HL-60 (cell line): ENCODE measurements around the gene SDS.

Experiments
- DNase-seq, 2 experiments: peaks; one replicate each; pipeline ENCODE4 v3.0.0-alpha.2; 2010 to 2020; ENCODE audit warnings: low read depth in 1 of 2, low spot score in 1 of 2
- H3K27ac ChIP-seq: fragments of 250-450 bp; sonication (Bioruptor Pico); replicated peaks from 2 replicates; pipeline ENCODE4 v1.5.1; 2020; ENCODE audit warnings: mild to moderate bottlenecking, moderate library complexity
- H3K27me3 ChIP-seq: fragments of 250-450 bp; sonication (Bioruptor Pico); 2 replicates; pipeline ENCODE4 v1.5.1; 2021; ENCODE audit warnings: mild to moderate bottlenecking, moderate library complexity; ENCODE audit not compliant: insufficient read depth, poor library complexity, severe bottlenecking
- H3K4me3 ChIP-seq: replicated peaks from 2 replicates; pipeline ENCODE4 v1.5.1; 2011; ENCODE audit warnings: mild to moderate bottlenecking, control low read depth, low read length; ENCODE audit not compliant: insufficient read depth
- GABPA ChIP-seq: IDR thresholded peaks from 2 replicates; pipeline ENCODE4 v1.6.1; 2012; ENCODE audit warnings: low read depth
- POLR2AphosphoS5 ChIP-seq: IDR thresholded peaks from 2 replicates; pipeline ENCODE4 v1.6.1; 2012; ENCODE audit warnings: low read depth
- SPI1 ChIP-seq: IDR thresholded peaks from 2 replicates; pipeline ENCODE4 v1.6.1; 2012; ENCODE audit warnings: low read depth, mild to moderate bottlenecking, borderline replicate concordance
- TF ChIP-seq, protein P1 (sequence below): IDR thresholded peaks from one replicate; pipeline ENCODE4 v1.5.1; 2011; ENCODE audit warnings: low read length, control low read depth, inconsistent platforms; ENCODE audit not compliant: insufficient read depth
- TF ChIP-seq, protein P2 (sequence below): IDR thresholded peaks from 2 replicates; pipeline ENCODE4 v1.6.1; 2012; ENCODE audit warnings: low read depth; ENCODE audit not compliant: insufficient replicate concordance

The SDS gene

DNA sequence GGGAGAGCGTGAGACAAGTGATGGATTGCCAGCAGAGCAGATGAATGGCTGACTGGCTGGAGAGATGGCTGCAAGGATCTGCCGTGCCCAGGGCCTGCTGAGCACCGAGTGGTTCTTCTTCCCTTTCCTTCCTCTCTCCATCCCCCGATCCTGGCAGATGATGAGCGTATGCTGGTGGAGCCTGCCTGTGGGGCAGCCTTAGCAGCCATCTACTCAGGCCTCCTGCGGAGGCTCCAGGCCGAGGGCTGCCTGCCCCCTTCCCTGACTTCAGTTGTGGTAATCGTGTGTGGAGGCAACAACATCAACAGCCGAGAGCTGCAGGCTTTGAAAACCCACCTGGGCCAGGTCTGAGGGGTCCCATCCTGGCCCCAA lies 34.0 kb upstream of the SDS start:
- Histone ChIP-seq H3K27me3 (no peaks in the 10 kb centered on the region), H3K27ac (no peak overlapping the region), H3K4me3 (no peak overlapping the region)
- no peak for DNase-seq
- TF ChIP-seq GABPA (no peak), SPI1 (no peak), POLR2AphosphoS5 (no peak)
- TF ChIP-seq, protein P1, sequence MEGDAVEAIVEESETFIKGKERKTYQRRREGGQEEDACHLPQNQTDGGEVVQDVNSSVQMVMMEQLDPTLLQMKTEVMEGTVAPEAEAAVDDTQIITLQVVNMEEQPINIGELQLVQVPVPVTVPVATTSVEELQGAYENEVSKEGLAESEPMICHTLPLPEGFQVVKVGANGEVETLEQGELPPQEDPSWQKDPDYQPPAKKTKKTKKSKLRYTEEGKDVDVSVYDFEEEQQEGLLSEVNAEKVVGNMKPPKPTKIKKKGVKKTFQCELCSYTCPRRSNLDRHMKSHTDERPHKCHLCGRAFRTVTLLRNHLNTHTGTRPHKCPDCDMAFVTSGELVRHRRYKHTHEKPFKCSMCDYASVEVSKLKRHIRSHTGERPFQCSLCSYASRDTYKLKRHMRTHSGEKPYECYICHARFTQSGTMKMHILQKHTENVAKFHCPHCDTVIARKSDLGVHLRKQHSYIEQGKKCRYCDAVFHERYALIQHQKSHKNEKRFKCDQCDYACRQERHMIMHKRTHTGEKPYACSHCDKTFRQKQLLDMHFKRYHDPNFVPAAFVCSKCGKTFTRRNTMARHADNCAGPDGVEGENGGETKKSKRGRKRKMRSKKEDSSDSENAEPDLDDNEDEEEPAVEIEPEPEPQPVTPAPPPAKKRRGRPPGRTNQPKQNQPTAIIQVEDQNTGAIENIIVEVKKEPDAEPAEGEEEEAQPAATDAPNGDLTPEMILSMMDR, result no peak
- TF ChIP-seq, protein P2, sequence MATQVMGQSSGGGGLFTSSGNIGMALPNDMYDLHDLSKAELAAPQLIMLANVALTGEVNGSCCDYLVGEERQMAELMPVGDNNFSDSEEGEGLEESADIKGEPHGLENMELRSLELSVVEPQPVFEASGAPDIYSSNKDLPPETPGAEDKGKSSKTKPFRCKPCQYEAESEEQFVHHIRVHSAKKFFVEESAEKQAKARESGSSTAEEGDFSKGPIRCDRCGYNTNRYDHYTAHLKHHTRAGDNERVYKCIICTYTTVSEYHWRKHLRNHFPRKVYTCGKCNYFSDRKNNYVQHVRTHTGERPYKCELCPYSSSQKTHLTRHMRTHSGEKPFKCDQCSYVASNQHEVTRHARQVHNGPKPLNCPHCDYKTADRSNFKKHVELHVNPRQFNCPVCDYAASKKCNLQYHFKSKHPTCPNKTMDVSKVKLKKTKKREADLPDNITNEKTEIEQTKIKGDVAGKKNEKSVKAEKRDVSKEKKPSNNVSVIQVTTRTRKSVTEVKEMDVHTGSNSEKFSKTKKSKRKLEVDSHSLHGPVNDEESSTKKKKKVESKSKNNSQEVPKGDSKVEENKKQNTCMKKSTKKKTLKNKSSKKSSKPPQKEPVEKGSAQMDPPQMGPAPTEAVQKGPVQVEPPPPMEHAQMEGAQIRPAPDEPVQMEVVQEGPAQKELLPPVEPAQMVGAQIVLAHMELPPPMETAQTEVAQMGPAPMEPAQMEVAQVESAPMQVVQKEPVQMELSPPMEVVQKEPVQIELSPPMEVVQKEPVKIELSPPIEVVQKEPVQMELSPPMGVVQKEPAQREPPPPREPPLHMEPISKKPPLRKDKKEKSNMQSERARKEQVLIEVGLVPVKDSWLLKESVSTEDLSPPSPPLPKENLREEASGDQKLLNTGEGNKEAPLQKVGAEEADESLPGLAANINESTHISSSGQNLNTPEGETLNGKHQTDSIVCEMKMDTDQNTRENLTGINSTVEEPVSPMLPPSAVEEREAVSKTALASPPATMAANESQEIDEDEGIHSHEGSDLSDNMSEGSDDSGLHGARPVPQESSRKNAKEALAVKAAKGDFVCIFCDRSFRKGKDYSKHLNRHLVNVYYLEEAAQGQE, result no peak

DNA sequence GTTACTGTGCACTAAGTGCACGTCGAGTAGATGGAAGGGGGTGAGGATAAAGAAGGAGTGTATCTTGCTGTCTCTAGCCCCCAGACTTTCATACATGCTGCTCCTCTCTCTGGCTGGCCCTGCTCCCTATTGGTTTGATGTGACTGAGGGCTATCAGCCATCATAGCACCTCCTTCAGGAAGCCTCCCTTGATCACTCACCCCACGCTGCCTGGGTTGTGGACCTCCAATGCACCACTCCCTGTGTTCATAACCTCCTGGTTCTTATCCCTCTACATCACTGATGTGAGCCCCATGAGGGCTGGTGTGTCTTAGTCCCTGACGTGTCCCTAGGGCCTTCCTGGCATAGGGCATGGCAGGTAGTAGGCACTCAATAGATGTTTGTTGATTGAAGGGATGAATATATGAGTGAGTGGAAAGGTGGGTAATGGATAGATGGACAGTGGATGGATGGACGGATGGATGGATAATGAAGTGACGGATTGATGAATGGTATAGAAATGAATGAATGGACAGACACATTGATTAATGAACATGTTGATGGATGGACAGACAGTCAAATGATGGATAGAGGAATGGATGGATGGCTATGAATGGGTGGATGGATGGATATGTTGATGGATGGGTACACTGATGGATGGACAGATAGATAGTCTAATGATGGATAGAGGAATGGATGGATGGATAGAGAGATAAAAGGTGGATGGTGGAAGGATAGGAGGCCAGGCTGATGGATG lies 33.5 kb upstream of the SDS start:
- no peak for DNase-seq
- TF ChIP-seq, protein P2, result no peak
- TF ChIP-seq SPI1, result no peak
- TF ChIP-seq GABPA, result no peak
- no peaks in the 10 kb centered on the region for H3K27me3 ChIP-seq
- H3K4me3 ChIP-seq, result no peak overlapping the region
- H3K27ac ChIP-seq, result no peak overlapping the region

DNA sequence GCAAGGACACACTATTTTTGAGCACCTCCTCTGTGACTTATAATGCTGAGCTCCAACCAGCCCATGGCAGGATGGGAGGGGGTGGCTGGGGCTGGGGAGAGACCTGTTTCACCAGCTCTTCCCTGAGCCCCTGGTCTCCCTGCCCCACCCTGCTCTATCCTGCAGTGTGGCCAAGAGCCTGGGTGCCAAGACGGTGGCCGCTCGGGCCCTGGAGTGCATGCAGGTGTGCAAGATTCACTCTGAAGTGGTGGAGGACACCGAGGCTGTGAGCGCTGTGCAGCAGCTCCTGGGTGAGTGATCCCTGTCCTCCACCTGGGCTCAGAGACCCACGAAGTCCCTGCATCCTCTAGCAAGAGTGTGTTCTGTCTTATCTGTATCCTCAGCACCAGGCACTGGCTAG lies 32.9 kb upstream of the SDS start:
- Histone ChIP-seq H3K27ac (no peak overlapping the region), H3K27me3 (no peaks in the 10 kb centered on the region)
- TF ChIP-seq SPI1, result no peak
- no peak for TF ChIP-seq POLR2AphosphoS5
- TF ChIP-seq GABPA, result no peak
- TF ChIP-seq, protein P1, result no peak
- TF ChIP-seq, protein P2, result no peak

DNA sequence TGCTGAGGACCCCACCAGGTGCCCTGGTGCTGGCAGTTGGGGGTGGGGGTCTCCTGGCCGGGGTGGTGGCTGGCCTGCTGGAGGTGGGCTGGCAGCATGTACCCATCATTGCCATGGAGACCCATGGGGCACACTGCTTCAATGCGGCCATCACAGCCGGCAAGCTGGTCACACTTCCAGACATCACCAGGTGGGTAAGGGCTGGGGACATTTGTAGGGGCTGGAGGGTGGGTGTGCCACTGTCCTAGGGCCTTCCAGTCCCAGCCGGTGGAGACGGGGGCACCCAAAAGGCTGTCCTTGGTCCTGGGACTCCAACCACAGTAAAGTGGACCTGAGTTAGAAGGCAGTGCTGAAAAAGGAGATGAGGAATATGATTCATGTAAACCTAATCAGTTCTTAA lies 31.7 kb upstream of the SDS start:
- Histone ChIP-seq H3K27ac (no peak overlapping the region), H3K4me3 (no peak overlapping the region), H3K27me3 (no peaks in the 10 kb centered on the region)
- no peak for TF ChIP-seq GABPA
- no peak for TF ChIP-seq POLR2AphosphoS5
- TF ChIP-seq, protein P2, result no peak
- TF ChIP-seq, protein P1, result no peak
- no peak for TF ChIP-seq SPI1
- DNase-seq, result no peak

More for the DNA sequence above, 32.9 kb upstream of the SDS start:
- DNase-seq, result no peak
- no peak overlapping the region for H3K4me3 ChIP-seq
